ENCODE measurements around the gene MAS1L. TPM values are rescaled to one million over a fixed set of nuclear protein-coding genes. Genes with fewer than 3 reads are reported as not detected.

Gene MAS1L
- total and polyA plus RNA-seq, 2 donors from 2014 or later: not detected

GRCh38 chr6:29487131-29487530 is 625 bp downstream of the MAS1L start:
- Histone ChIP-seq H3K27ac (ENCODE audit: low read depth in 2 of 2, low read length in 2 of 2) (no peak overlapping the region), H3K4me1 (ENCODE audit: control insufficient read depth in 2 of 3, insufficient read depth in 2 of 3, low read depth in 1 of 3, low read length in 3 of 3) (no peaks in the 10 kb centered on the region), H3K27me3 (ENCODE audit: control insufficient read depth, insufficient read depth, low read length) (no peaks in the 10 kb centered on the region), H3K9me3 (ENCODE audit: control insufficient read depth in 2 of 3, insufficient read depth in 1 of 3, low read length in 3 of 3) (no peaks in the 10 kb centered on the region), H3K36me3 (ENCODE audit: control insufficient read depth in 2 of 3, insufficient read depth in 3 of 3, low read length in 3 of 3) (no peaks in the 10 kb centered on the region), H3K9ac (ENCODE audit: low read length in 3 of 3) (no peak overlapping the region), H3K4me3 (ENCODE audit: low read length in 3 of 3) (no peak overlapping the region)
- intact Hi-C loops (cut with DNase I): no loop called here
- no peak for FAIRE-seq
- no peak for TF ChIP-seq CTCF (IDR thresholded peaks at IDR 0.05; ENCODE audit: borderline replicate concordance, extremely low read depth, insufficient read depth)
- DNase-seq: no peak

- Histone ChIP-seq H3K4me3 (ENCODE audit: low read length in 3 of 3) (no peak overlapping the region), H3K36me3 (ENCODE audit: control insufficient read depth in 2 of 3, insufficient read depth in 3 of 3, low read length in 3 of 3) (no peaks in the 10 kb centered on the region), H3K27me3 (ENCODE audit: control insufficient read depth, insufficient read depth, low read length) (no peaks in the 10 kb centered on the region), H3K27ac (ENCODE audit: low read depth in 2 of 2, low read length in 2 of 2) (no peak overlapping the region), H3K9me3 (ENCODE audit: control insufficient read depth in 2 of 3, insufficient read depth in 1 of 3, low read length in 3 of 3) (no peaks in the 10 kb centered on the region), H3K9ac (ENCODE audit: low read length in 3 of 3) (no peak overlapping the region), H3K4me1 (ENCODE audit: control insufficient read depth in 2 of 3, insufficient read depth in 2 of 3, low read depth in 1 of 3, low read length in 3 of 3) (no peaks in the 10 kb centered on the region)
- FAIRE-seq (no peak), DNase-seq (no peak)
- no peak for TF ChIP-seq CTCF (IDR thresholded peaks at IDR 0.05; ENCODE audit: borderline replicate concordance, extremely low read depth, insufficient read depth)
- intact Hi-C loops (cut with DNase I): no loop called here
Measured at GRCh38 chr6:29486577-29486976, 1.2 kb downstream of the MAS1L start.

DNA sequence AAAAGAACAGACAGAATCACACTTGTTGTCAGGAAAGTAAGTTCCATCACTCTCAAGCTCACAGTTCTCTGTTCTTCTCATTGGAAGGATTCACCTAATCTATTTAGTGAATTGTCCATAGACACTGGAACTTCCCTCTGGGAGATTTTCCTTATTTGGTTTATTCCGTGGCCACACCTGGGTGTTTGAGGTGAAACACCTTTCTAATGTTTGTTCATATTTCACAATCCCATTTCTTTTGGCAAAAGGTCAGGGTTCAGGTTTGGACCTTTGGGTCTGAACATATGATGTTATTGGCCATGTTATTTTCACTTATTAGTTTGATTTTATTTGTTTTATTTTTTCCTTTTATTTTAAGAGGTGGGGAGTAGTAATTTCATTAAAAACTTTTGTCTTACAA is 4.0 kb downstream of the MAS1L start:
- no peak for FAIRE-seq
- no peaks in the 10 kb centered on the region for H3K27me3 ChIP-seq (ENCODE audit: control insufficient read depth, insufficient read depth, low read length)
- intact Hi-C loops (cut with DNase I): no loop called here
- TF ChIP-seq CTCF (IDR thresholded peaks at IDR 0.05; ENCODE audit: borderline replicate concordance, extremely low read depth, insufficient read depth): no peak
- no peak overlapping the region for H3K4me3 ChIP-seq (ENCODE audit: low read length in 3 of 3)
- H3K9me3 ChIP-seq (ENCODE audit: control insufficient read depth in 2 of 3, insufficient read depth in 1 of 3, low read length in 3 of 3): no peaks in the 10 kb centered on the region
- H3K9ac ChIP-seq (ENCODE audit: low read length in 3 of 3): no peak overlapping the region
- DNase-seq: no peak
- H3K4me1 ChIP-seq (ENCODE audit: control insufficient read depth in 2 of 3, insufficient read depth in 2 of 3, low read depth in 1 of 3, low read length in 3 of 3): no peaks in the 10 kb centered on the region
- no peaks in the 10 kb centered on the region for H3K36me3 ChIP-seq (ENCODE audit: control insufficient read depth in 2 of 3, insufficient read depth in 3 of 3, low read length in 3 of 3)
- no peak overlapping the region for H3K27ac ChIP-seq (ENCODE audit: low read depth in 2 of 2, low read length in 2 of 2)

- Histone ChIP-seq H3K36me3 (ENCODE audit: control insufficient read depth in 2 of 3, insufficient read depth in 3 of 3, low read length in 3 of 3) (no peaks in the 10 kb centered on the region), H3K4me3 (ENCODE audit: low read length in 3 of 3) (no peak overlapping the region), H3K4me1 (ENCODE audit: control insufficient read depth in 2 of 3, insufficient read depth in 2 of 3, low read depth in 1 of 3, low read length in 3 of 3) (no peaks in the 10 kb centered on the region), H3K9ac (ENCODE audit: low read length in 3 of 3) (no peak overlapping the region), H3K27me3 (ENCODE audit: control insufficient read depth, insufficient read depth, low read length) (no peaks in the 10 kb centered on the region), H3K27ac (ENCODE audit: low read depth in 2 of 2, low read length in 2 of 2) (no peak overlapping the region), H3K9me3 (ENCODE audit: control insufficient read depth in 2 of 3, insufficient read depth in 1 of 3, low read length in 3 of 3) (no peaks in the 10 kb centered on the region)
- DNase-seq (no peak), FAIRE-seq (no peak)
- intact Hi-C loops (cut with DNase I): no loop called here
- no peak for TF ChIP-seq CTCF (IDR thresholded peaks at IDR 0.05; ENCODE audit: borderline replicate concordance, extremely low read depth, insufficient read depth)
Measured at GRCh38 chr6:29483186-29483585, 4.6 kb downstream of the MAS1L start.

Data from kidney (tissue), 14 donors.